HepG2 (cell line): Measurements from ENCODE around the gene INO80B. TPM values are rescaled to one million over a fixed set of nuclear protein-coding genes. Genes with fewer than 3 reads are reported as not detected.

Experiments used
- CBX1 ChIP-seq: IDR thresholded peaks from one replicate; pipeline ENCODE4 v1.6.1; 2016; ENCODE audit warnings: antibody characterized with exemption, low read depth
- HNF4A ChIP-seq: sonication (generic); formaldehyde crosslinking; IDR thresholded peaks from 2 replicates; pipeline ENCODE4 v1.4.0; 2020; ENCODE audit warnings: missing genetic modification reagents
- KDM5B ChIP-seq: sonication (generic); formaldehyde crosslinking; IDR thresholded peaks from 2 replicates; pipeline ENCODE4 v1.4.0; 2020; ENCODE audit warnings: missing genetic modification reagents, mild to moderate bottlenecking, borderline replicate concordance
- NR2F6 ChIP-seq, 2 experiments: IDR thresholded peaks; 2 replicates each; pipeline ENCODE4 v1.6.1; 2016; ENCODE audit warnings: antibody characterized with exemption in 1 of 2, mild to moderate bottlenecking in 1 of 2
- PHF8 ChIP-seq: sonication (generic); formaldehyde crosslinking; IDR thresholded peaks from 2 replicates; pipeline ENCODE4 v1.5.0; 2020; ENCODE audit warnings: missing genetic modification reagents
- SKIL ChIP-seq: sonication (generic); formaldehyde crosslinking; IDR thresholded peaks from 2 replicates; pipeline ENCODE4 v1.8.0; 2022; ENCODE audit warnings: missing genetic modification reagents, mild to moderate bottlenecking, moderate library complexity, borderline replicate concordance
- SPEN ChIP-seq: sonication (generic); formaldehyde crosslinking; IDR thresholded peaks from 2 replicates; pipeline ENCODE4 v1.5.1; 2020; ENCODE audit warnings: low read depth, mild to moderate bottlenecking, missing genetic modification reagents
- TGIF2 ChIP-seq: IDR thresholded peaks from 2 replicates; pipeline ENCODE4 v1.6.1; 2016; ENCODE audit warnings: control low read depth, missing compliant biosample characterization
- ZNF160 ChIP-seq: sonication (generic); formaldehyde crosslinking; IDR thresholded peaks from 2 replicates; pipeline ENCODE4 v1.8.0; 2022; ENCODE audit warnings: mild to moderate bottlenecking, inconsistent platforms, missing genetic modification reagents
- ZNF276 ChIP-seq: sonication (generic); formaldehyde crosslinking; IDR thresholded peaks from 2 replicates; pipeline ENCODE4 v1.4.0; 2020; ENCODE audit warnings: mild to moderate bottlenecking, low read depth, missing genetic modification reagents
- ZNF33B ChIP-seq: sonication (generic); formaldehyde crosslinking; IDR thresholded peaks from 2 replicates; pipeline ENCODE4 v1.5.1; 2020; ENCODE audit warnings: mild to moderate bottlenecking, missing genetic modification reagents
- ZNF563 ChIP-seq: sonication (generic); formaldehyde crosslinking; IDR thresholded peaks from 2 replicates; pipeline ENCODE4 v1.8.0; 2022; ENCODE audit warnings: mild to moderate bottlenecking, moderate library complexity, missing genetic modification reagents
- ZNF710 ChIP-seq: sonication (generic); formaldehyde crosslinking; IDR thresholded peaks from 2 replicates; pipeline ENCODE4 v1.5.0; 2020; ENCODE audit warnings: mild to moderate bottlenecking, missing genetic modification reagents, borderline replicate concordance
- polyA plus RNA-seq, 8 experiments: library from polyadenylated mRNA; depleted of rRNA in 3 of 8; stranded (reverse) in 7 of 8; unstranded in 1 of 8; fragments of >200 nt; fragmentation: Illumina TruSeq in 4 of 8; extraction: Trizol in 4 of 8; gene quantifications; 2 replicates each; pipeline versions ENCODE4 v1.2.1 to v1.2.3, GENCODE V29; 2011 to 2016; ENCODE audit warnings: low read depth in 4 of 8, missing spikeins in 1 of 8, mixed read lengths in 1 of 8; ENCODE audit not compliant: insufficient read depth in 1 of 8
- total RNA-seq, 5 experiments: library from RNA; depleted of rRNA; stranded (reverse); fragments of >200 nt; fragmentation: Illumina TruSeq; extraction: Trizol; gene quantifications; 2 replicates each; pipeline ENCODE4 v1.2.3, GENCODE V29; 2016; ENCODE audit warnings: low read depth in 1 of 5
- TF ChIP-seq, protein P1 (sequence below): sonication (generic); formaldehyde crosslinking; IDR thresholded peaks from 2 replicates; pipeline ENCODE4 v1.5.0; 2020; ENCODE audit warnings: missing genetic modification reagents, mild to moderate bottlenecking, borderline replicate concordance
- TF ChIP-seq, protein P2 (sequence below): fragments of 450-650 bp; IDR thresholded peaks from 2 replicates; pipeline ENCODE4 v1.6.1; 2017; ENCODE audit warnings: mild to moderate bottlenecking
- TF ChIP-seq, protein P3 (sequence below): sonication (generic); formaldehyde crosslinking; IDR thresholded peaks from 2 replicates; pipeline ENCODE4 v1.4.0; 2020; ENCODE audit warnings: low read depth, mild to moderate bottlenecking, missing genetic modification reagents

The INO80B gene
- total and polyA plus RNA-seq, 2 of the 13 experiments (the other 11 are each of a cell fraction or from before 2014, with no cell fraction given): 6.2 to 14.5 TPM

- TF ChIP-seq ZNF710 (CRISPR knock-in tag): 0 out of 2 replicates have a peak, but pooled peaks have one; percentile 8
- TF ChIP-seq TGIF2 (CRISPR knock-in tag): peak; percentile 28; the same call in 1 of the 2 replicates
- TF ChIP-seq, protein P1, sequence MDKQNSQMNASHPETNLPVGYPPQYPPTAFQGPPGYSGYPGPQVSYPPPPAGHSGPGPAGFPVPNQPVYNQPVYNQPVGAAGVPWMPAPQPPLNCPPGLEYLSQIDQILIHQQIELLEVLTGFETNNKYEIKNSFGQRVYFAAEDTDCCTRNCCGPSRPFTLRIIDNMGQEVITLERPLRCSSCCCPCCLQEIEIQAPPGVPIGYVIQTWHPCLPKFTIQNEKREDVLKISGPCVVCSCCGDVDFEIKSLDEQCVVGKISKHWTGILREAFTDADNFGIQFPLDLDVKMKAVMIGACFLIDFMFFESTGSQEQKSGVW: no peak
- TF ChIP-seq PHF8 (CRISPR knock-in tag): no peak
- TF ChIP-seq SPEN (CRISPR knock-in tag): no peak; the same call in 1 of the 2 replicates
- TF ChIP-seq, protein P2, sequence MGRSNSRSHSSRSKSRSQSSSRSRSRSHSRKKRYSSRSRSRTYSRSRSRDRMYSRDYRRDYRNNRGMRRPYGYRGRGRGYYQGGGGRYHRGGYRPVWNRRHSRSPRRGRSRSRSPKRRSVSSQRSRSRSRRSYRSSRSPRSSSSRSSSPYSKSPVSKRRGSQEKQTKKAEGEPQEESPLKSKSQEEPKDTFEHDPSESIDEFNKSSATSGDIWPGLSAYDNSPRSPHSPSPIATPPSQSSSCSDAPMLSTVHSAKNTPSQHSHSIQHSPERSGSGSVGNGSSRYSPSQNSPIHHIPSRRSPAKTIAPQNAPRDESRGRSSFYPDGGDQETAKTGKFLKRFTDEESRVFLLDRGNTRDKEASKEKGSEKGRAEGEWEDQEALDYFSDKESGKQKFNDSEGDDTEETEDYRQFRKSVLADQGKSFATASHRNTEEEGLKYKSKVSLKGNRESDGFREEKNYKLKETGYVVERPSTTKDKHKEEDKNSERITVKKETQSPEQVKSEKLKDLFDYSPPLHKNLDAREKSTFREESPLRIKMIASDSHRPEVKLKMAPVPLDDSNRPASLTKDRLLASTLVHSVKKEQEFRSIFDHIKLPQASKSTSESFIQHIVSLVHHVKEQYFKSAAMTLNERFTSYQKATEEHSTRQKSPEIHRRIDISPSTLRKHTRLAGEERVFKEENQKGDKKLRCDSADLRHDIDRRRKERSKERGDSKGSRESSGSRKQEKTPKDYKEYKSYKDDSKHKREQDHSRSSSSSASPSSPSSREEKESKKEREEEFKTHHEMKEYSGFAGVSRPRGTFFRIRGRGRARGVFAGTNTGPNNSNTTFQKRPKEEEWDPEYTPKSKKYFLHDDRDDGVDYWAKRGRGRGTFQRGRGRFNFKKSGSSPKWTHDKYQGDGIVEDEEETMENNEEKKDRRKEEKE: no peak
- no peak for TF ChIP-seq CBX1
- TF ChIP-seq ZNF563 (CRISPR knock-in tag): no peak
- TF ChIP-seq ZNF276 (CRISPR knock-in tag): no peak
- 0 out of 2 replicates have a peak, but pooled peaks have one; percentile 17 for TF ChIP-seq KDM5B (CRISPR knock-in tag)
- no peak for TF ChIP-seq ZNF160
- peak; percentile 24; the same call in 1 of the 2 replicates for TF ChIP-seq HNF4A
- TF ChIP-seq, protein P3, sequence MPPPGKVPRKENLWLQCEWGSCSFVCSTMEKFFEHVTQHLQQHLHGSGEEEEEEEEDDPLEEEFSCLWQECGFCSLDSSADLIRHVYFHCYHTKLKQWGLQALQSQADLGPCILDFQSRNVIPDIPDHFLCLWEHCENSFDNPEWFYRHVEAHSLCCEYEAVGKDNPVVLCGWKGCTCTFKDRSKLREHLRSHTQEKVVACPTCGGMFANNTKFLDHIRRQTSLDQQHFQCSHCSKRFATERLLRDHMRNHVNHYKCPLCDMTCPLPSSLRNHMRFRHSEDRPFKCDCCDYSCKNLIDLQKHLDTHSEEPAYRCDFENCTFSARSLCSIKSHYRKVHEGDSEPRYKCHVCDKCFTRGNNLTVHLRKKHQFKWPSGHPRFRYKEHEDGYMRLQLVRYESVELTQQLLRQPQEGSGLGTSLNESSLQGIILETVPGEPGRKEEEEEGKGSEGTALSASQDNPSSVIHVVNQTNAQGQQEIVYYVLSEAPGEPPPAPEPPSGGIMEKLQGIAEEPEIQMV (CRISPR knock-in tag): no peak
- no peak for TF ChIP-seq SKIL
- TF ChIP-seq NR2F6 (IDR thresholded peaks at IDR 0.05): no peak
- TF ChIP-seq NR2F6 (CRISPR knock-in tag; IDR thresholded peaks at IDR 0.05): no peak
- no peak for TF ChIP-seq ZNF33B (CRISPR knock-in tag)
Measured at GRCh38 chr2:74501335-74502071, 46.6 kb downstream of the INO80B start (continued).
